ENCODE results near the gene CRYGN.

Gene CRYGN

DNA sequence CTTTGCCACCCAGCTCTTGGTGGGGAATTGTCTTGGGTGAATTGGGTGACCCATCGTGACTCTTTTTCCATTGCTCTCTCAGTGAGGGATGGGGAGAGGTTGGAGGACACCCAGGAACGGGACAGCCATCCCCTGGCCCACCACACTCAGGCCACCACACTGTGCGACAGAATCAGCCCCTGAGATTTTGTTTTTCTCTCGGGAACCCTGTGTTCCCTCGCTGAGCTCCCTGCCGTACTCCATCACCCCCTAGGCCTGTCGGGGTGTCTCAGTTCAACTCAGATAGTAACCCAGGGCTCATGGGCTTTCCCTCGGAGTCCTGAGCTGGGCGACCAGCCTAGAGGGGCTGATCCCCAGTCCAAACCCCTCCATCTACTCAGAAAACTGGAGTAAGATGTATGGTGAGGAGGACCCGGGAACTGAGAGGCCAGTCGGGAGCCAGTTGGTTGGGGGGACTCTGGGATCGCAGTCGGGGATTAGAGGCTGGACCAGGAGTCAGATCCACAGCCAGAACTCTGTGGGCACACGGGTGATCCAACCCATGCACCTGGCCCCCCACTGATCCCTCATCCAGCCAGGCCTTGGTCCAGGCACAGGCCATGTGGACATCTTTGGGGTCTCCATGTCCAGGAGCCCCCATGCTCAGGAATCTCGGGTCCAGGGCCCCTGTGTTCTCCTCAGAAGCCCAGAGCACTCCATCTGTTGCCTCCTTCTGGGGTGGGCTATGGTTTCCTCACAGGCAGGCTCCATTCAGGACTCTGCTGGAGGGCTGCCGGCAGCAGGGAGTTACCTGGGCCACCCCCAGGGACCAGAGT is 9.3 kb downstream of the CRYGN start:
- no peak for DNase-seq (ENCODE audit: low read depth)
- H3K4me3 ChIP-seq (ENCODE audit: low read length) = no peak overlapping the region
- TF ChIP-seq, protein P1, sequence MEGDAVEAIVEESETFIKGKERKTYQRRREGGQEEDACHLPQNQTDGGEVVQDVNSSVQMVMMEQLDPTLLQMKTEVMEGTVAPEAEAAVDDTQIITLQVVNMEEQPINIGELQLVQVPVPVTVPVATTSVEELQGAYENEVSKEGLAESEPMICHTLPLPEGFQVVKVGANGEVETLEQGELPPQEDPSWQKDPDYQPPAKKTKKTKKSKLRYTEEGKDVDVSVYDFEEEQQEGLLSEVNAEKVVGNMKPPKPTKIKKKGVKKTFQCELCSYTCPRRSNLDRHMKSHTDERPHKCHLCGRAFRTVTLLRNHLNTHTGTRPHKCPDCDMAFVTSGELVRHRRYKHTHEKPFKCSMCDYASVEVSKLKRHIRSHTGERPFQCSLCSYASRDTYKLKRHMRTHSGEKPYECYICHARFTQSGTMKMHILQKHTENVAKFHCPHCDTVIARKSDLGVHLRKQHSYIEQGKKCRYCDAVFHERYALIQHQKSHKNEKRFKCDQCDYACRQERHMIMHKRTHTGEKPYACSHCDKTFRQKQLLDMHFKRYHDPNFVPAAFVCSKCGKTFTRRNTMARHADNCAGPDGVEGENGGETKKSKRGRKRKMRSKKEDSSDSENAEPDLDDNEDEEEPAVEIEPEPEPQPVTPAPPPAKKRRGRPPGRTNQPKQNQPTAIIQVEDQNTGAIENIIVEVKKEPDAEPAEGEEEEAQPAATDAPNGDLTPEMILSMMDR (conservative IDR thresholded peaks at IDR 0.05; ENCODE audit: low read length) = no peak

DNA sequence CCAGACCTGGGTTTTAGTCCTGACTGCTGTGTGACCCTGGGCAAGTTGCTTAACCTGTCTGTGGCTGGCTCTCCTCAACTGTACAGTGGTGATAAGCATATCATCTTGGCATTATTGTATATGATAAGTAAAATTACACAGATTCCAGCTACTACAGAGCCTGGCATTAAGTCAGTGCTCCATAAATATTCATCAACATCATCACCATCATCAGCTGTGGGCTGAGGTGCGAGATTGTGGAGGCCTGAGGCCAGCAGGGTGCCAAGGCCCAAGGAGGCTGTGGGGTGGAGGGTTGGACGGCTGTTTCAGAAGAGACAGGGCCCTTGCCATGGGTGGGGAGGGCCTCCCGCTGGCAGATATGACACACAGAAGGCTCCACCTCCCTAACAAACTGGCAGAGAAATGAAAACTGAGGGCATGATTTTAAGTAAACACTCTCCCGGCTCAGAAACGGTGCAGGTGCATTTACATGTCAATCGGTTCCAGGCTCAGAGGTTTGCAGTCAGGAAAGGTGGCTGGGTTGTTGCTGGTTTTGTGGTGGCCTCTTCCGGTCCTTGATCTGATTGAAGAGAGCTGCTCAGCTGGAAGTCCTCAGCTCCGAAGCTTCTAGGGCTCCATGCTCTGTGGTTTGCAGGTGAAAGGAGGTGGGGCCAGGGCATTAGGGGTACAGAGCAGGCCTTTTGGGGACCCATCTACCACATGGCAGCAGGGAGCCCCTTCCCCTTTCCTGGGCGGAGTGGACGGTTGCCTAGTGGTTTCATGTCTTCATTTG is 10.2 kb downstream of the CRYGN start:
- TF ChIP-seq, protein P1 (conservative IDR thresholded peaks at IDR 0.05; ENCODE audit: low read length) = no peak
- H3K4me3 ChIP-seq (ENCODE audit: low read length) = no peak overlapping the region
- DNase-seq (ENCODE audit: low read depth) = no peak

DNA sequence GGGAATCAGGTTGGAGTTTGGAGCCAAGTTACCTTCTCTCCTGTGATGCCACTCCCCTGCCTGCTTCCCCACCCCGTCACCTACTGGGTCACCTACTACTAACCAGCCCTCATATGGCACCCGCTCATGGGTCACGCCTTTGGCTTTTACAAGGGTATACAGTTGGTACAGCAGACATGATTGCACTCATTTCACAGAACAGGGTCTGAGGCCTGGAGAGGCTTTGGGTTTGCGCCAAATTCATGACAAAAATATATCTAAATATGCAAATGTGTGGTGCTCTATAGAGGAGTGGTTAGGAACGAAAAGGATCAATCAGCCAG is 10.7 kb downstream of the CRYGN start:
- no peak for DNase-seq (ENCODE audit: low read depth)
- H3K4me3 ChIP-seq (ENCODE audit: low read length) = no peak overlapping the region
- TF ChIP-seq, protein P1 (conservative IDR thresholded peaks at IDR 0.05; ENCODE audit: low read length) = no peak

GRCh38 chr7:151428378-151429236 is 11.3 kb downstream of the CRYGN start:
- peak; percentile 82 for DNase-seq (ENCODE audit: low read depth)
- TF ChIP-seq, protein P1 (conservative IDR thresholded peaks at IDR 0.05; ENCODE audit: low read length) = no peak
- H3K4me3 ChIP-seq (ENCODE audit: low read length) = no peak overlapping the region

- no peak for DNase-seq (ENCODE audit: low read depth)
Observed at GRCh38 chr7:151427705-151428377, 12.1 kb downstream of the CRYGN start.

More at GRCh38 chr7:151427705-151428377, 12.1 kb downstream of the CRYGN start:
- no peak overlapping the region for H3K4me3 ChIP-seq (ENCODE audit: low read length)
- TF ChIP-seq, protein P1 (conservative IDR thresholded peaks at IDR 0.05; ENCODE audit: low read length) = no peak
